ENCODE measurements around the gene DAPL1. TPM values are rescaled to one million over a fixed set of nuclear protein-coding genes. Genes with fewer than 3 reads are reported as not detected.

The DAPL1 gene
- total RNA-seq, 3 donors from 2014 or later, result not detected

GRCh38 chr2:158756976-158757375 lies 38.1 kb upstream of the DAPL1 start:
- Histone ChIP-seq H3K4me3 (no peak overlapping the region), H3K27me3 (no peaks in the 10 kb centered on the region), H3K4me1 (peaks cover 0 to 6% of the 10 kb centered on the region in 2 donors), H3K27ac (no peak overlapping the region), H3K36me3 (no peaks in the 10 kb centered on the region), H3K9me3 (no peaks in the 10 kb centered on the region)
- DNase-seq (ENCODE audit: low spot score in 2 of 2), result no peak
- intact Hi-C loops (cut with DNase I; ENCODE audit: low total_unique reads), result loop anchor here (5.0 kb wide), 1 partner anchor 730 kb away; no protein-coding TSS in a partner anchor
- no peak for TF ChIP-seq POLR2AphosphoS5 (IDR thresholded peaks at IDR 0.05)
- no peak for TF ChIP-seq POLR2A (IDR thresholded peaks at IDR 0.05)
- TF ChIP-seq CTCF (IDR thresholded peaks at IDR 0.05), result no peak

- no peaks in the 10 kb centered on the region for H3K4me1 ChIP-seq
- peak in 1 of 2 donors; percentile 50 for DNase-seq (ENCODE audit: low spot score in 2 of 2)
- no peak for TF ChIP-seq POLR2A (IDR thresholded peaks at IDR 0.05)
- TF ChIP-seq CTCF (IDR thresholded peaks at IDR 0.05), result no peak
- no peak for TF ChIP-seq POLR2AphosphoS5 (IDR thresholded peaks at IDR 0.05)
- H3K27ac ChIP-seq, result peak overlapping the region in 1 of 2 donors; percentile 35
- H3K36me3 ChIP-seq, result no peaks in the 10 kb centered on the region
- no peaks in the 10 kb centered on the region for H3K27me3 ChIP-seq
- intact Hi-C loops (cut with DNase I; ENCODE audit: low total_unique reads), result no loop called here
- no peaks in the 10 kb centered on the region for H3K9me3 ChIP-seq
- peak overlapping the region in 2 of 3 donors; percentile 10 for H3K4me3 ChIP-seq
Observed at GRCh38 chr2:158760887-158761286, 34.2 kb upstream of the DAPL1 start.

- H3K27ac ChIP-seq, result peak overlapping the region; percentile 66 to 80
- intact Hi-C loops (cut with DNase I; ENCODE audit: low total_unique reads), result no loop called here
- H3K27me3 ChIP-seq, result no peaks in the 10 kb centered on the region
- H3K4me1 ChIP-seq, result no peaks in the 10 kb centered on the region
- H3K4me3 ChIP-seq, result peak overlapping the region in 1 of 3 donors; percentile 10
- no peak for TF ChIP-seq POLR2AphosphoS5 (IDR thresholded peaks at IDR 0.05)
- no peak for TF ChIP-seq POLR2A (IDR thresholded peaks at IDR 0.05)
- TF ChIP-seq CTCF (IDR thresholded peaks at IDR 0.05), result no peak
- no peaks in the 10 kb centered on the region for H3K9me3 ChIP-seq
- DNase-seq (ENCODE audit: low spot score in 2 of 2), result peak in 1 of 2 donors; percentile 79
- no peaks in the 10 kb centered on the region for H3K36me3 ChIP-seq
Observed at GRCh38 chr2:158761621-158762020, 33.5 kb upstream of the DAPL1 start.

- Histone ChIP-seq H3K27me3 (no peaks in the 10 kb centered on the region), H3K4me3 (no peak overlapping the region), H3K27ac (peak overlapping the region; percentile 66 to 80), H3K4me1 (no peaks in the 10 kb centered on the region), H3K36me3 (no peaks in the 10 kb centered on the region), H3K9me3 (no peaks in the 10 kb centered on the region)
- TF ChIP-seq POLR2A (IDR thresholded peaks at IDR 0.05) (no peak), CTCF (IDR thresholded peaks at IDR 0.05) (no peak), POLR2AphosphoS5 (IDR thresholded peaks at IDR 0.05) (no peak)
- intact Hi-C loops (cut with DNase I; ENCODE audit: low total_unique reads), result no loop called here
- DNase-seq (ENCODE audit: low spot score in 2 of 2), result no peak
Observed at GRCh38 chr2:158762336-158762735, 32.8 kb upstream of the DAPL1 start.

- DNase-seq (ENCODE audit: low spot score in 2 of 2), result no peak
- Histone ChIP-seq H3K27ac (no peak overlapping the region), H3K4me3 (no peak overlapping the region), H3K36me3 (no peaks in the 10 kb centered on the region), H3K27me3 (no peaks in the 10 kb centered on the region), H3K9me3 (no peaks in the 10 kb centered on the region), H3K4me1 (no peaks in the 10 kb centered on the region)
- intact Hi-C loops (cut with DNase I; ENCODE audit: low total_unique reads), result no loop called here
- TF ChIP-seq POLR2AphosphoS5 (IDR thresholded peaks at IDR 0.05) (no peak), POLR2A (IDR thresholded peaks at IDR 0.05) (no peak), CTCF (IDR thresholded peaks at IDR 0.05) (no peak)
Observed at GRCh38 chr2:158766524-158766923, 28.6 kb upstream of the DAPL1 start.

Measured in breast epithelium (tissue), 4 donors.